AG04449 (cell line): Measurements from ENCODE around the gene AFAP1L2.

ENCODE experiments used
- CTCF ChIA-PET: fragments of 350-600 bp; formaldehyde crosslinking; extraction: SDS; loops from one replicate; lab custom pipeline; 2021; ENCODE audit warnings: antibody characterized with exemption; lab: Yijun Ruan, JAX
- POLR2A ChIA-PET: fragments of 400-600, 350-600 bp; formaldehyde crosslinking; extraction: SDS; loops from one replicate; lab custom pipeline; 2020; ENCODE audit warnings: antibody characterized with exemption, inconsistent platforms; lab: Yijun Ruan, JAX
- DNase-seq: peaks from one replicate; pipeline ENCODE4 v3.0.0-alpha.2; 2010; ENCODE audit warnings: low read depth, low spot score
- H3K4me3 ChIP-seq: 2 replicates; pipeline ENCODE4 v1.5.1; 2011; ENCODE audit warnings: low read depth, mild to moderate bottlenecking, control low read depth, low read length
- CTCF ChIP-seq: IDR thresholded peaks from one replicate; pipeline ENCODE4 v1.5.1; 2011; ENCODE audit warnings: mild to moderate bottlenecking, moderate library complexity, low read length, control low read depth, inconsistent platforms; ENCODE audit not compliant: insufficient read depth; ENCODE audit errors: missing control alignments

Gene AFAP1L2

DNA sequence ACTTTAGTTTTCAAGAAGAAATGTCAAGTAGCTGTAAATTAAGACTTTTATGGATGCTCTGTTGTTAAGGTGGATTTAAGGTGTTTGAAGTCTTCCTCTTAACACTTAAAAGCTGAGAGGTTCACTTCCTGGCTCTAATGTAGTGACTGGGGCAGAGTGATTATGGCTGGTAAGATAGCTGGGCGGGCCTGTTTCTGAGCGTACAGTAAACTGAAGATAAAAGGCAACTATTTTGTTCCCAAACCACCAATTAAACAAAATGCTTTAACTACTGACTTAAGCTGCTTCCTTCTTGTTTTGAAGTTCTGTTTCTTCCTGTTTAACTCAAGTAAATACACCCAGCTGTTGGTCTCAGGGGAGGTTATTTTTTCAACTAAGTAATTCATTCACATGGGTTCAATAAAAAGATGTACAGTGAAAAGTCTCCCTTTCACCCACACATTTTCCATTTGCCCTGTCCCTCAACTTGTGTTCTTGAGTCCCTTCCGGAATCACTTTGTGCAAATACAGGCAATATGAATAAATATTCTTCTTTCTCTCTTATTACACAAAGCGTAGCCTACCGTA, 145.9 kb downstream of the AFAP1L2 start:
- TF ChIP-seq CTCF: no peak
- H3K4me3 ChIP-seq: no peak overlapping the region
- POLR2A ChIA-PET: no interaction called here
- CTCF ChIA-PET: no interaction called here
- no peak for DNase-seq

DNA sequence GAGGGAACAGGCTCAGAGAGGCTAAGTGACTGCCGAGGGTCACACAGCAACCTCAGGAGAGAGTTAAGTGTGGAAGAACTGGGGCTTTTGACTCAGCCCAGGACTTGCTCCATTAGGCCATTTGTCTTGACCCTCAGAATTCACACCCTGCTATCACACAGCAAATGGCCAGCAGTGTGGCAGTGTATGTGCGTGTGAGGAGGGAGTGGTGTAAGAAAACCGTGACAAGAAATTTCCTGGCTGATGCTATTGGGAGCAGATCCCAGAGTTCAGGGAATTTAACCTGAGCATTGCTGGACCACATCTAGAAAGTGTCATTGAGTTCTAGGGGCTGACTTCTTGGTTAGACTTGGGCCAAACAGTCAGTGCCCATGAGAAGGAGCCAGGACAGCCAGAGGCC, 146.8 kb downstream of the AFAP1L2 start:
- no peak overlapping the region for H3K4me3 ChIP-seq
- no peak for TF ChIP-seq CTCF
- POLR2A ChIA-PET: no interaction called here
- CTCF ChIA-PET: no interaction called here
- DNase-seq: no peak

- no peak for DNase-seq
- ChIA-PET POLR2A (no interaction called here), CTCF (no interaction called here)
- TF ChIP-seq CTCF: no peak
- H3K4me3 ChIP-seq: no peak overlapping the region
Observed at GRCh38 chr10:114256822-114257221, 147.5 kb downstream of the AFAP1L2 start.

- POLR2A ChIA-PET: no interaction called here
- CTCF ChIA-PET: interaction anchor here (1.1 kb wide), 1 partner anchor 16 kb away, joined by 3 read pairs; no protein-coding TSS in a partner anchor
- no peak for DNase-seq
- TF ChIP-seq CTCF: no peak
- H3K4me3 ChIP-seq: no peak overlapping the region
Observed at GRCh38 chr10:114256008-114256765, 148.1 kb downstream of the AFAP1L2 start.

DNA sequence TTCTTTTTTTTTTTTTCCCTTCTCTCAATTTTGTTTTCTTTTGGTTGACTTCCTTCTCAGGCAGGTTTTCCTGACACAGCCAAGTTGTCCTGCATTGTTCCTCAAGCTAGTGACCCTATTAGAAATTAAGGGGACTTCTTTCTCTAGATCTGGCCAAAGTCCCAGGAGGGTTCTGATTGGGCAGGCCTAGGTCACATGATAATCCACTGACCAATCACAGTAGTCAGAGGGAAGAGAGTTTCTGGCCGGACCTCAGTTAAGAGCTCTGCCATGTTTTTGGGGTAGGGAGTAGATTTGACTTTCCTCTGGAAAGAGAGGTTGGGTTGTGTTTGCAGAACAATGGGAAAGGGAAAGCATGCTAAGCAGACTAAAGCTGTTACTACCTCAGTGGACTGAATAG, 149.1 kb downstream of the AFAP1L2 start:
- DNase-seq: no peak
- TF ChIP-seq CTCF: no peak
- ChIA-PET POLR2A (no interaction called here), CTCF (interaction anchor here (1.1 kb wide), 1 partner anchor 17 kb away, joined by 3 read pairs; no protein-coding TSS in a partner anchor)
- H3K4me3 ChIP-seq: no peak overlapping the region

DNA sequence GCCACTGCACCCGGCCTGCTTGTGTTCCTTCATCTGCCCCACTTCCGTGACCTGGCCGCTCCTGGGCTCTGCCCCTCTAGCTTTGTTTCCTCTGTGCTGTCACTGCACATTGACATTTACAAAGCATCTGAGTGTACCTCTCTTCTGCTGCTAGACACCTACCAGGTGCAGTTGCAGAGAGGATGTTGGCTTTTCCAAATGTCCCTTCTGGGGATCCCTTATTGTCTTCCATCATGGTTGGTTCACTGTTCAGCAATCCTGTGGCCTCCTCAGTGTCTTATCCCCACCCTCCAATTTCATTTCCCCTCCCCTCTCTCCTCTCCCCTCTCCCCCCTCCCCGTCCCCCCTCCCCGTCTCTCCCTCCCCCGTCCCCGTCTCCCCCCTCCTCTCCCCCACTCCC, 151.4 kb downstream of the AFAP1L2 start:
- TF ChIP-seq CTCF: no peak
- DNase-seq: no peak
- ChIA-PET POLR2A (no interaction called here), CTCF (no interaction called here)
- no peak overlapping the region for H3K4me3 ChIP-seq
